Measurements from ENCODE around the gene BLOC1S6. TPM values are rescaled to one million over a fixed set of nuclear protein-coding genes. Genes with fewer than 3 reads are reported as not detected.
A peak's percentile ranks its signal among the peaks of the same experiment; 100 is the strongest.

Gene BLOC1S6
- total and polyA plus RNA-seq, 9 of the 15 experiments (the other 6 are each of a cell fraction or from before 2014, with no cell fraction given): 18.2 to 72.4 (median 38.4) TPM

- no peaks in the 10 kb centered on the region for H3K36me3 ChIP-seq (ENCODE audit: control insufficient read depth, insufficient read depth, low read length)
- no peaks in the 10 kb centered on the region for H4K20me1 ChIP-seq (replicated peaks; ENCODE audit: control insufficient read depth, insufficient read depth, low read length)
- intact Hi-C loops (cut with micrococcal nuclease): no loop called here
- H3K4me3 ChIP-seq: no peak overlapping the region
- no peaks in the 10 kb centered on the region for H3K79me2 ChIP-seq (ENCODE audit: control insufficient read depth, insufficient read depth, low read length)
- H2AFZ ChIP-seq (ENCODE audit: low read depth, low read length): no peak overlapping the region
- ATAC-seq (no peak), DNase-seq (ENCODE audit: extremely low read depth in 1 of 4, low spot score in 3 of 4) (no peak), FAIRE-seq (no peak)
- 63% methylated on average over 6 of the region's 6 CpGs for WGBS (ENCODE audit: insufficient coverage, low coverage, missing lambda C conversion rate)
- H3K4me2 ChIP-seq (ENCODE audit: insufficient read depth, low read length): no peak overlapping the region
- in situ Hi-C loops (cut with MboI): no loop called here
- CTCF ChIA-PET (ENCODE audit: low intra/inter-chr PET ratio): no interaction called here
- POLR2A ChIA-PET: no interaction called here
- H3K27me3 ChIP-seq (ENCODE audit: control insufficient read depth in 2 of 2, insufficient read depth in 2 of 2, low read length in 2 of 2): peaks cover 3 to 7% of the 10 kb centered on the region in 2 experiments; a peak in 2 of 5 replicates
- no peak for TF ChIP-seq BHLHE40 (IDR thresholded peaks at IDR 0.05; ENCODE audit: low read length)
- peak; percentile 63 for TF ChIP-seq TFE3 (CRISPR knock-in tag; IDR thresholded peaks at IDR 0.05)
- TF ChIP-seq ZBTB34 (CRISPR knock-in tag; IDR thresholded peaks at IDR 0.05): no peak
- TF ChIP-seq RBM25 (IDR thresholded peaks at IDR 0.05; ENCODE audit: low read depth, low read length, severe bottlenecking): peak; percentile 59
- H3K9me1 ChIP-seq (ENCODE audit: control insufficient read depth, insufficient read depth, low read length): no peaks in the 10 kb centered on the region
- no TSS peak for BruUV-seq (replicated peaks)
- H3K27ac ChIP-seq (ENCODE audit: extremely low read depth, low read depth, low read length): no peak overlapping the region
- no peaks in the 10 kb centered on the region for H3K9me3 ChIP-seq (replicated peaks; ENCODE audit: control insufficient read depth, insufficient read depth, low read depth, low read length)
- H3K9ac ChIP-seq (ENCODE audit: insufficient read depth in 1 of 2, low read depth in 2 of 2, low read length in 2 of 2): no peak overlapping the region
- H3K4me1 ChIP-seq (replicated peaks in 1 of 2; ENCODE audit: control insufficient read depth in 2 of 2, insufficient read depth in 2 of 2, low read length in 2 of 2): no peaks in the 10 kb centered on the region; a peak in 2 of 5 replicates
These were observed 60.6 kb downstream of the BLOC1S6 start for GRCh38 chr15:45647828-45648227.

Measured in K562 (cell line).